Stomach (tissue), 4 donors: ENCODE measurements around the gene TIMM17B.

Source experiments
- CTCF ChIP-seq, 7 experiments: fragments of 450-650 bp in 4 of 7; fragments of 200-600 bp in 3 of 7; sonication (generic) in 3 of 7; IDR thresholded peaks; one replicate each; pipeline ENCODE4 v1.5.1; 2016 to 2019; ENCODE audit warnings: antibody characterized with exemption in 7 of 7, control low read depth in 2 of 7, mild to moderate bottlenecking in 1 of 7
- EP300 ChIP-seq: sonication (generic); formaldehyde crosslinking; IDR thresholded peaks from one replicate; pipeline ENCODE4 v1.6.1; 2017; ENCODE audit warnings: antibody characterized with exemption
- POLR2AphosphoS5 ChIP-seq, 3 donors: sonication (generic); formaldehyde crosslinking; IDR thresholded peaks; one replicate each; pipeline ENCODE4 v1.6.1; 2016; ENCODE audit warnings: antibody characterized with exemption in 3 of 3

GRCh38 chrX:48883729-48884128, 13.8 kb downstream of the TIMM17B start:
- TF ChIP-seq CTCF (IDR thresholded peaks at IDR 0.05) (no peak), EP300 (no peak), POLR2AphosphoS5 (IDR thresholded peaks at IDR 0.05) (no peak)
